ENCODE measurements around the gene TMEM232.

The TMEM232 gene

DNA sequence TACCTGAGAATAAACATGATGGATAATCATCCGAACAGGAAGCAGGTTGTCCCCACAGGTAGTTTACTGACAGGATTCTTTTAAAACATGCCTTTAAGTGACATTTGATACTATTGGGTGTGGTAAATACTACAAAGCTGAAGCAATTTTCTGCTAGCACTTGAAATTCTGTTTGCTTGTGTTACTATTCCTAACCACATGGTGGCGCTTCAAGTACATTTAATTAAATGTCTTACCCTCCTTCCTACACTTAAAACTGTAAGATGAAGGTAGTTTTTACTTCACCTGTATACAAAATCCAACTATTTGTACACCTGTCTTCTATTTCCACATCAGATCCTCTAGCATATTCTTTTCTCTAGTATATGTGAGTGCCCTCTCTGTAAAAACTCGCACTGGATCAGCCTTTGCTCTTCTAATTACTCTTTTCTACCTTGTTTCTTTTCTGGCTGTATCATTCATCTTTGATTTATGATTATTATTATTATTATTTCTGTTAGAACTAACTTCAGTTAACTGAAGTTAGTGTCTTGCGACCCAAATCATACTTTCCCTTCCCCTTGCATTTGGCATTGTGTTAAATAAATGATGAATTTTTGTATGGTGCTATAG lies 30.8 kb upstream of the TMEM232 start:
- TF ChIP-seq, protein P1, sequence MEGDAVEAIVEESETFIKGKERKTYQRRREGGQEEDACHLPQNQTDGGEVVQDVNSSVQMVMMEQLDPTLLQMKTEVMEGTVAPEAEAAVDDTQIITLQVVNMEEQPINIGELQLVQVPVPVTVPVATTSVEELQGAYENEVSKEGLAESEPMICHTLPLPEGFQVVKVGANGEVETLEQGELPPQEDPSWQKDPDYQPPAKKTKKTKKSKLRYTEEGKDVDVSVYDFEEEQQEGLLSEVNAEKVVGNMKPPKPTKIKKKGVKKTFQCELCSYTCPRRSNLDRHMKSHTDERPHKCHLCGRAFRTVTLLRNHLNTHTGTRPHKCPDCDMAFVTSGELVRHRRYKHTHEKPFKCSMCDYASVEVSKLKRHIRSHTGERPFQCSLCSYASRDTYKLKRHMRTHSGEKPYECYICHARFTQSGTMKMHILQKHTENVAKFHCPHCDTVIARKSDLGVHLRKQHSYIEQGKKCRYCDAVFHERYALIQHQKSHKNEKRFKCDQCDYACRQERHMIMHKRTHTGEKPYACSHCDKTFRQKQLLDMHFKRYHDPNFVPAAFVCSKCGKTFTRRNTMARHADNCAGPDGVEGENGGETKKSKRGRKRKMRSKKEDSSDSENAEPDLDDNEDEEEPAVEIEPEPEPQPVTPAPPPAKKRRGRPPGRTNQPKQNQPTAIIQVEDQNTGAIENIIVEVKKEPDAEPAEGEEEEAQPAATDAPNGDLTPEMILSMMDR (IDR thresholded peaks at IDR 0.05): peak; percentile 60 to 66
- Histone ChIP-seq H3K9me3 (no peaks in the 10 kb centered on the region), H3K4me3 (no peak overlapping the region), H3K27me3 (no peaks in the 10 kb centered on the region), H3K36me3 (peaks cover 43 to 54% (median 50%) of the 10 kb centered on the region in 3 donors), H3K27ac (no peak overlapping the region), H3K4me1 (no peaks in the 10 kb centered on the region)
- intact Hi-C loops (cut with DNase I; ENCODE audit: low total_unique reads): loop anchor here (5.0 kb wide), 1 partner anchor 465 kb away; the partner anchor contains the start of gene CAMK4
- DNase-seq: no peak

DNA sequence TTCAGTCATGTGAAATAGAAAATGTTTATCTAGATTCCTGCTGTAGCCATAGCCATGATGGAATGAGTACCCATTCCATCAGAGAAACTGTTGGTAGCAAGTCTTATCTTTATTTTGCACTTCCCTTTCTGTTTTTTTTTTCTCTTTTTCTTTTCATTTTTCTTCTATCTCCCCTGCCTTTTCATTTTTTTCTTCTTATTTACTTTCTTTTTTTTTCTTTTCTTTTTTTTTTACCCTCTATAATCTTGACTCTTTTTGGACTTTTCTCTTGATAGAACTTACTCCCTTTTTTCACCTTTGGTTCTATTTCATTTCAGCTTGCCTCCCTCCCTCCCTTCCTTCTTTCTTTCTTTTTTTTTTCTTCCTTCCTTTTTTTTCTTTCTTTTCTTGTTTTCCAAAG lies 27.7 kb upstream of the TMEM232 start:
- H3K27ac ChIP-seq: no peak overlapping the region
- no peak overlapping the region for H3K4me3 ChIP-seq
- H3K4me1 ChIP-seq: no peaks in the 10 kb centered on the region
- H3K36me3 ChIP-seq: peaks cover 23 to 39% (median 27%) of the 10 kb centered on the region in 3 donors
- DNase-seq: no peak
- H3K9me3 ChIP-seq: no peaks in the 10 kb centered on the region
- no peaks in the 10 kb centered on the region for H3K27me3 ChIP-seq
- intact Hi-C loops (cut with DNase I; ENCODE audit: low total_unique reads): loop anchor here (5.0 kb wide), 1 partner anchor 338 kb away; the partner anchor contains the start of gene WDR36
- TF ChIP-seq, protein P1 (IDR thresholded peaks at IDR 0.05): no peak

DNA sequence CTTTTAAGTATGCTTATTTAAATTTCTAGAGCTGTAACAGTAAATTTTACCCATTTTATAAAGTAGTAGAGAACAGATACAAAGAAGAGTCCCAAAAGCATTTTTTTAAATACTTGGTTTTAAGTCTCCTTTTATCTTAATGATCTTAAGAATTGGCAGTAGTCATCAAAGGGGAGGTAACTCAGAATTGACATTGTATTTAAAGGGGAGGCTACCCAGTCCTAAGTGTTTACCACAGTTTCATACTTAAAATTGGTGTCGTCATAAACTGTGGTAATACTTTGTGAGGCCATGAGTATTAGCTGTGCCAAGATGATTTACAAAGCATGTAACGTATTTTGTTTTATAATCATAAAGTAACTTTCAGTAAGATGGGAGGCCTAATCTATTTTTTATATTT lies 27.1 kb upstream of the TMEM232 start:
- Histone ChIP-seq H3K4me3 (no peak overlapping the region), H3K27ac (no peak overlapping the region), H3K9me3 (no peaks in the 10 kb centered on the region), H3K4me1 (no peaks in the 10 kb centered on the region), H3K27me3 (no peaks in the 10 kb centered on the region), H3K36me3 (peaks cover 18 to 38% (median 21%) of the 10 kb centered on the region in 3 donors)
- DNase-seq: no peak
- intact Hi-C loops (cut with DNase I; ENCODE audit: low total_unique reads): loop anchor here (5.0 kb wide), 1 partner anchor 339 kb away; the partner anchor contains the start of gene WDR36
- TF ChIP-seq, protein P1 (IDR thresholded peaks at IDR 0.05): no peak

DNA sequence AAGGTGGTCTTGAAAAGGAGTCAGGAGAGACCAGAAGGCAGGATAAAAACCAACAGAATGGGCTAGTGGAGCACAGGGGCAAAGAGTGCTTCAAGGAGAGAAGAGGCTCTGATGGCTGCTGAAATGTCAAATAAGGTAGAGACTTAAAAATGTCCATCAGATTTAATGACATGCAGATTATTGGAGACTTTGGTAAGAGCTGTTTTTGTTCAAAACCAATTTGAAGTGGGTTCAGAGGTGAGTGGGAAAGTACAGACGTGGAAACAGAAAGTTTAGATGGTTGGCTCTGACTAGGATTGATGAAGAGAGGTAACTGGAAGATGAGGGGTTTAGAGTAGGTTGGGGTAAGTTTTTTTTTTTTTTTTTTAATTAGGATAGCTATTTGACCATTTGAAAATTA lies 26.5 kb upstream of the TMEM232 start:
- no peaks in the 10 kb centered on the region for H3K9me3 ChIP-seq
- TF ChIP-seq, protein P1 (IDR thresholded peaks at IDR 0.05): no peak
- intact Hi-C loops (cut with DNase I; ENCODE audit: low total_unique reads): loop anchor here (5.0 kb wide), 1 partner anchor 339 kb away; the partner anchor contains the start of gene WDR36
- H3K4me1 ChIP-seq: no peaks in the 10 kb centered on the region
- no peak for DNase-seq
- H3K27me3 ChIP-seq: no peaks in the 10 kb centered on the region
- peaks cover 15 to 41% (median 20%) of the 10 kb centered on the region in 3 donors for H3K36me3 ChIP-seq
- H3K4me3 ChIP-seq: no peak overlapping the region
- no peak overlapping the region for H3K27ac ChIP-seq

DNA sequence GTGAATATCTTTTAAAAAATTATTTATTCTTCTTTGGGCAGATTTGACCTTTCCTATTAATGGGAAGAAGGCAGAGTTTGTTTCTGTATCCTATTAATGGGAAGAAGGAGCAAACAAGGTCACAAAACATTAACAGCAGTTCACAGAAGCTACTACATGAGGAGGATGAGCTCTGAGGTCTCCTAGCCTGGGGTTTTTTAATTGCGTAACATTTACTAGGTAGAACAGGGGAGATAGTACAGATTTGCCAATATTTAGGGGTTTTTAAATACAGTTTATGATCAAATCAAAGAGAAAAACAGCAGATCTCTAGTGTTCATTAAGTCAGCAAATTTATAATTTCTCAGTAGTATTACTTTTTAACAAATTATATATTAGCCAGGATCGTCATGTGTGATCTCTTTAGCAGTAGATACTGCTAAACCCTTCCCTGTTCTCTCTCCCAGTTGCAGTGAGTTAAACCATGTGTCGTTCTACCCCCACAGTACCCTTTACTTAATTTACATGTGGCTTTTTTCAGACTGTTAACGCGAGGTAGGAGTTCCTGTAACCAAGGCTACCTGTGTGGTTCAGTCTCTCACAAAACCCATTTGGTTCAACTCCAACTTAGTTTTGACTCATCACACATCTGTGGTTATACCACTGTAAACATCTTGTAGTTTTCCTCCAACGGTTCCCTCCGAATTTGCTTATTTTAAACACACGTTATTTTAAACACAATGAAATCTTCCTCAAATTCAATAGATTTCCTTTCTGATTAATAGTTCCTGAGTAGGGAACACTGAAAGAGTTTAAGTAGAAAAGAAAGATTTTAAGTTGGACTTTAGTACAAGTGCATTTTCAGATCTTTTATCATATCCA lies 25.7 kb upstream of the TMEM232 start:
- peaks cover 16 to 47% (median 21%) of the 10 kb centered on the region in 3 donors for H3K36me3 ChIP-seq
- no peaks in the 10 kb centered on the region for H3K9me3 ChIP-seq
- H3K27me3 ChIP-seq: no peaks in the 10 kb centered on the region
- intact Hi-C loops (cut with DNase I; ENCODE audit: low total_unique reads): loop anchor here (5.0 kb wide), 1 partner anchor 340 kb away; the partner anchor contains the start of gene WDR36
- TF ChIP-seq, protein P1 (IDR thresholded peaks at IDR 0.05): no peak
- no peaks in the 10 kb centered on the region for H3K4me1 ChIP-seq
- no peak for DNase-seq
- no peak overlapping the region for H3K27ac ChIP-seq
- H3K4me3 ChIP-seq: no peak overlapping the region
